Left renal pelvis (tissue), 4 donors: ENCODE measurements around the gene COL4A4. TPM values are rescaled to one million over a fixed set of nuclear protein-coding genes. Genes with fewer than 3 reads are reported as not detected.
A peak's percentile ranks its signal among the peaks of the same experiment; 100 is the strongest.

Experiments
- DNase-seq, 4 donors: peaks; one replicate each; pipeline ENCODE4 v3.0.0-alpha.2; 2013; ENCODE audit warnings: low read depth in 4 of 4, low spot score in 3 of 4
- polyA plus RNA-seq, 4 donors: library from polyadenylated mRNA; unstranded; fragments of 120-200 nt; gene quantifications; one replicate each; pipeline ENCODE4 v1.2.1, GENCODE V29; 2013; ENCODE audit not compliant: insufficient read length in 4 of 4

Gene COL4A4
- polyA plus RNA-seq, 4 donors = 1.1 to 65.3 (median 44.3) TPM

GRCh38 chr2:227035711-227036367 is 128.2 kb downstream of the COL4A4 start:
- DNase-seq = no peak

GRCh38 chr2:227033471-227034148 is 130.4 kb downstream of the COL4A4 start:
- peak in 1 of 4 donors; percentile 24 for DNase-seq

- DNase-seq = no peak
Observed at GRCh38 chr2:227031379-227031778, 132.6 kb downstream of the COL4A4 start.

- no peak for DNase-seq
Observed at GRCh38 chr2:227030789-227031188, 133.2 kb downstream of the COL4A4 start.

GRCh38 chr2:227029426-227030105 is 134.4 kb downstream of the COL4A4 start:
- DNase-seq = no peak

- no peak for DNase-seq
Observed at GRCh38 chr2:227025510-227025909, 138.5 kb downstream of the COL4A4 start.

GRCh38 chr2:227022608-227023007 is 141.4 kb downstream of the COL4A4 start:
- DNase-seq = no peak

- no peak for DNase-seq
Observed at GRCh38 chr2:227020416-227020815, 143.6 kb downstream of the COL4A4 start.

- no peak for DNase-seq
Observed at GRCh38 chr2:227016894-227017293, 147.1 kb downstream of the COL4A4 start.

- no peak for DNase-seq
Observed at GRCh38 chr2:227013881-227014280, 150.1 kb downstream of the COL4A4 start.

- no peak for DNase-seq
Observed at GRCh38 chr2:227013330-227013729, 150.7 kb downstream of the COL4A4 start.

GRCh38 chr2:227010433-227010832 is 153.6 kb downstream of the COL4A4 start:
- DNase-seq = no peak

- DNase-seq = no peak
Observed at GRCh38 chr2:227007940-227008339, 156.1 kb downstream of the COL4A4 start.

- DNase-seq = no peak
Observed at GRCh38 chr2:227007148-227007547, 156.9 kb downstream of the COL4A4 start.

- DNase-seq = no peak
Observed at GRCh38 chr2:227006189-227006897, 157.7 kb downstream of the COL4A4 start.

- no peak for DNase-seq
Observed at GRCh38 chr2:227004482-227004881, 159.5 kb downstream of the COL4A4 start.

GRCh38 chr2:227000123-227000522 is 163.9 kb downstream of the COL4A4 start:
- no peak for DNase-seq

GRCh38 chr2:226999661-227000060 is 164.3 kb downstream of the COL4A4 start:
- DNase-seq = no peak

- no peak for DNase-seq
Observed at GRCh38 chr2:226995625-226996041, 168.4 kb downstream of the COL4A4 start.

- no peak for DNase-seq
Observed at GRCh38 chr2:226994775-226995174, 169.2 kb downstream of the COL4A4 start.

- no peak for DNase-seq
Observed at GRCh38 chr2:226993171-226993570, 170.8 kb downstream of the COL4A4 start.
